SK-N-MC (cell line): ENCODE data around the gene MFSD2A.

Experiments
- EZH2 ChIP-seq: fragments of 200-600 bp; sonication (generic); IDR thresholded peaks from one replicate; pipeline ENCODE4 v1.6.1; 2017; ENCODE audit warnings: antibody characterized with exemption
- POLR2AphosphoS5 ChIP-seq: IDR thresholded peaks from 2 replicates; pipeline ENCODE4 v1.6.1; 2012; ENCODE audit warnings: mild to moderate bottlenecking, low read depth, low read length, borderline replicate concordance

GRCh38 chr1:39965044-39965443, 10.1 kb downstream of the MFSD2A start:
- TF ChIP-seq POLR2AphosphoS5, result no peak
- TF ChIP-seq EZH2, result no peak
